Activated CD4-positive, alpha-beta T cell treated with anti-CD3 and anti-CD28 coated beads, Interleukin-2, Interleukin-6, amounts not matched to agents 100 ng/mL and 50 ng/mL, durations not matched to agents 16 hours and 8 hours (primary cell): ENCODE data around the gene RPN1.
"Not testable (repeated sequence)": the region's sequence is repeated elsewhere in the genome, so short reads cannot be mapped to it uniquely, and the experiment has no call there.

Source experiments
- DNase-seq: peaks from one replicate; pipeline ENCODE4 v3.0.0-alpha.2; 2020

Gene RPN1

DNA sequence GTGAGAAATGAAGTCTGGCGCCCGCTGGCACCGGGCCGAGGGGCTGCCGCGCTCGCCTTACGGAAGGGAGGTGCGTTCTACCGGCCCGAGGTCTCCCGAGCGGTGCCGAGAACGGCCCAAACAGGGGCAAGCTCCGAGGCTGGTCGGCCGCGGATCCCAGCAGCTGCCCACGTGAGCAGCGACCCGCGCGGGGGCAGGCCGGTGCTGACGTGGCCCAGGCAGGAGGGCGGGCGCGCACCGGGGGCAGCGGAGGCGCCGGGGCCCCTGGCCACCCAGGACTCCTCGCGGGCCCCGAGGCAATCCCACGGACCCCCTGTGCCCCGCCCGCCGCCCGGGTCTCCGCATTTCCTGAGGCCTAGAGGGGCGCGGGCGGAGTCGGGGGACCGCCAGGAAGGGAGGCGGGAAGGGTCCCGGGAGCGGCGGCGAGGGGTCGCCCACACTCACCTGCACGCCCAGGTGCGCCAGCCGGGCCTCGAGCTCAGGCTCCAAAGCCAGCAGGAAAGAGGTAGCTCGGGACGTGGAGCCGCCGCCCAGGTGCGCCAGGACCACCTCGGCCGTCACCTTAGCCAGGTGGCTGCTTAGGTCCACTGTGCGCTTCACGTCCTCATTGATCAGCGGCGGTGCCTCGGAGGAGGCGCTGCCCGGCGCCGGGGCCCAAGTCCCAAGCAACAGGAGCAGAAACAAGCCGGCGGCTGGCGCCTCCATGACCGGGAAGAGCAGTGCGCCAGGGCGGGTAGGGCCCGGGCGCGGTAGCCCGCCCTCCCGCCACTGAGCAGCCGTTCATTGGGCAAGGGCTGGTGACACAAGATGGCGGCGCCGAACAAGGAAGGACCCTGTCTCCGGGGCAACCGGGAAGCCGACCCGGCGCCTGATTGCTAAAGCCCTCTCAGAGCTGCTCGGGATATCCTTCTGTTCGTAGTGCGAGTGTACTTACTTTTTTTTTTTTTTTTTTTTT, at the start of gene RPN1:
TSS of gene RPN1 (minus strand) at position 723 of the 955 bp plus-strand sequence. CDS start at position 705, 18 bp downstream.
- DNase-seq = peak; percentile 97

DNA sequence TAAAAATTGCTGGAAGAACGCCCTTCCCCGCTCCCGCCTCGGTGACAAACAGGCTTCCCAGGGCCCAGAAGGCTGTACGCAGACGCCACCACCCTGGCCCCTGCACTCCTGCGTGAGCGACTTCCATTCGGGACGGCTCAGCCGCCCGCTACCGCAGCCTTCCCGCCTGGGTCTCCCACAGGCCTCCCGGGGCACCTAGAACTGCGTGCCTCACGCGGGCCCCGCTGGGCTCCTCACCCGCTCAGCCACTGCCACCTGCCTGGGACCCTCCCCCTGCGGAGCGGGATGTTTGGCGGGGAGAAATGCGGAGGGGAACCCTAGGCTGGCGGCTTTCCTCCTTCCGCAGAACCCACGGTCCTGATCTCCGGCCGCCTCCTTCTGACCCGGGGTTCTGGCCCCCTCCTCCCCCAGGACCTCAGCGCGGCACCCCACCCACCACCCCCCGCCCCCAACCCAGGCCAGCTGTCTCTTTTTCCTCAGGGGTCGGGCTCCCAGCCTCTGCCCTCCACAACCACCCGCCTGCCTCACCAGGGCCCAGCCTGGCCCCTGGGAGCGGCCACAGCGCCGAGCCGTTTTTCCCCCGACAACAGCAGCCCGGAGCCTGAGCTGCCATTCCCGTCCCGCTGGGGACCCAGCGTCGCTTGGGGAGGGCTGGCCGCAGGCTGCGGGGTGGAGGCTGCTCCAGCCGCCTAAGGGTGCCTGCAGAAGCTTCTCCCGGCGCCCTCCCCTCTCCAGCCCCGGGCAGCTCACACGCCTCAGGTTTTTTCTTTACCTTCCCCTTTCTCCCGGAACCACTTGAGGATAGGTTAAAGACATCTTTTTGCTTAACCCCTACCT, 47.8 kb upstream of the RPN1 start:
- DNase-seq = no peak

DNA sequence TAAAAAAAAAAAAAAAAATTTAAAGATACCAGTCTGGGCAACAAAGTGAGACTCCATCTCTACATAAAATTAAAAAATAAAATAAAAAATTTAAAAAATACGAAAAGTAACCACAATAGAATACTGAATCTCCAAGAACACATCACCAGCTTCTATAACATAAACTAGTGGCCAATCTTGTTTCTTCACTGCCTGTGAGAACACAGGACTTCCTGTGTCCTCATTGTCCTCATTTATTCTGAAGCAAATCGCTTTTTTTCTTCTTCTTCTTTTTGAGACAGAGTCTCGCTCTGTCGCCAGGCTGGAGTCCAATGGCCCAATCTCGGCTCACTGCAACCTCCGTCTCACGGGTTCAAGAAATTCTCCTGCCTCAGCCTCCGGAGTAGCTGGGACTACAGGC, 46.7 kb upstream of the RPN1 start:
- DNase-seq = no peak

- no peak for DNase-seq
Observed at GRCh38 chr3:128693696-128694095, 43.1 kb upstream of the RPN1 start.

- no peak for DNase-seq
Observed at GRCh38 chr3:128689060-128689459, 38.4 kb upstream of the RPN1 start.

GRCh38 chr3:128686465-128686864, 35.8 kb upstream of the RPN1 start:
- DNase-seq = no peak

DNA sequence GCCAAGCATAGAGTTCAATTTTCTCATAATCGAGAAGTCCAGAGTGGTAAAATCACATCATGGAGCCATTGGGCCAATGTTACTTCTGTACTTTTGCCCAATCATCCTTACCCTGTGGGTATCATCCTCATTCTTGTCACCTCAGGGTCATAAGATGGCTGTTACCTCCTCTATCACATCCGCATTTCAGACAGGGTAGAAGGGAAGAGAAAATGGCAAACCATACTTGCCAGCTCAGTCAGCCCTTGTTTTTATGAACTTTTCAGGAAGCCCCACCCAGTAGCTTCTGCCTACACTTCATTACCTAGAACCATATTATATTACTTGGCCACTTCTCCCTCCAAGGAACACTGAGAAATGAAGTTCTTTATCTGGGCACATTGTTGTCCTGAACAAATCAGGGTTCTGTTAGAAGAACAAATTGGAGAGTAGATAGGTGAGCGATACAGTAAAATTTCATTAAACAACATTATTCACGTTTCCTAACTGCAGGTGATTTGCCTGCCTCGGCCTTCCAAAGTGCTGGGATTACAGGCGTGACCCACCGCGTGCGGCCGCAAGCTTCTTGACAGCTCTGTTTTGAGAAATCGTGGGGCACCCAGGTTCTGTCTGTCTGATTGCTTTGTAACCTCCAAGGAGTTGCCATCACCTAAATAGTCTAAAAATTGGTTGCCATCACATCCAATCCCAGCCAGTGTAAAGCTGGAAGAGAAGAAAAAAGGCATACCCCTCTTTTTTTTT, 34.5 kb upstream of the RPN1 start:
- no peak for DNase-seq

DNA sequence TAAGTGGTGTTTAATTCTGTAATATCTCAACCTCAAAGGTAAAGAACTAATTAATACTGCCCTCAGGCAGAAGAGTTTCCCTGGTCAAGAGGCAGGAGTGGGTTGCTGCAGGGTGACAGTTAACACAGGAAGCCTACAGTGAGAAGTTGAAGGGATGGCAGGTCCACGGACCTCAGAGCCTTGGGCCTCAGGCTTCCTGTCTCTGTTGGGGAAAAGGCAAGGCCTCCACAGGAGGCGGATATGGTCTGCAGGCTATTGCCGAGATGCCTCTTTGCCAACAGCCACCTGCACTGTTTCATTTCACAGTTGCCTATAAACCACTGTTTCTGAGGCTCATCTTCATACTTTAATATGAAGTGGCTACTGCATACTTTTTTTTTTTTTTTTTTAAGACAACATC, 33.3 kb upstream of the RPN1 start:
- DNase-seq = no peak

- DNase-seq = no peak
Observed at GRCh38 chr3:128681369-128681829, 30.8 kb upstream of the RPN1 start.

- DNase-seq = peak; percentile 100
Observed at GRCh38 chr3:128680603-128681368, 30.2 kb upstream of the RPN1 start.

DNA sequence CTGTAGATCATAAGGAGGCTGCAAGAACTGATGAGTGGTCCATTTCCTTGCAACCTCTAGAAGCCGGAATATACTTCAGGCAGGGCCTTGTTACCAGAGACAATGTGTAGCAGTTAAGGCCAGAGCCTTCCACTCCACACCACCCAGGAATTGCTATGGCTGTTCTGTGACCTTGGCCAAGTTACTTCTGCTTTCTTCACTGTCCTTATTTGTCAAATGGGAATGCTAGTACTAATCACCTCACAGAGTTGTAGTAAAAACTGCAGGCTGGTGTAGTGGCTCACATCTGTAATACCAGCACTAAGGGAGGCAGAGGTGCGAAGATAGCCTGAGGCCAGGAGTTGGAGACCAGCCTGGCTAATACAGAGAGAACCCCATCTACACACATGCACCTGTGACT, 28.7 kb upstream of the RPN1 start:
- DNase-seq = no peak

DNA sequence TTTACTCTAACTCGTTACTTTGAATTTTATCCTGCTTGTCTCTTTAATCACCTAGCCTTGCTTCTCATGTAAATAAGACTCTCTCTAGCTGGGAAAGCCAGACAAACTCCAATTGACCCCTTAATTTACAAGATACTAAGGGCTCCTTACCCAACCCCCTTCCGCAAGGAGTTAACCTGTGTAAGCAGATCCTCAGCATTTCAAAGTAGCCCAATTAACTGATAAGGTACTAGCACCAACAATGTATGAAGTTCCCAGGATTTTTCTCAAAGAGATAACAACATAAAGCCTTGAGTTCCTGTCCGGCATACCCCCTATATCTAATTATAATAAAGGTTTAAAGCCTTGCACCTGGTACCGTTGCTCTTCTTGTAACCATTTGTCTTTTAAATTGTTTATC, 25.2 kb upstream of the RPN1 start:
- DNase-seq = not testable (repeated sequence)

DNA sequence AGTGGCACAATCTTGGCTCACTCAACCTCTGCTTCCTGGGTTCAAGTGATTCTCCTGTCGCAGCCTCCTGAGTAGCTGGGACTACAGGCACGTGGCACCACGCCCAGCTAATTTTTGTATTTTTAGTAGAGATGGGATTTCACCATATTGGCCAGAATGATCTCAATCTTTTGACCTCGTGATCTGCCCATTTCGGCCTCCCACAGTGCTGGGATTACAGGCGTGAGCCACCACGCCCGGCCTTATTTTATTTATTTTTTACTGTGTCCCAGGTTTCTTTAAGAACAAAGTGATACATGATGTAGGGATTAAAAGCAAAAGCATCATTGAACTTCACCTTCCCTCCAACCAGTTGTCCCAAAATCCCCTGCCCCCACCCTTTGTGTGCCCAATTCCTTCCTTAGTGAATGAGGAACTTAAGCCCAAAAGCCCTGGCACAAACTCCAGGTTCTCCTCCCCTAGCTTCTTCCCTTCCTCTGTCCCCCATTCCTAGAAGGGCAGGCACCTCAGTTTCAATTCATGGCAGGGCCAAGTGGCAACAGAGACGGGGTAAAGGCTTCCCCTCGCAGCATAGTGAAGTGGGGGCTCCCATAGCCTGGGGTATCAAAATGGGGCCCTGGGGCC, 23.7 kb upstream of the RPN1 start:
- DNase-seq = no peak

- DNase-seq = no peak
Observed at GRCh38 chr3:128667641-128668040, 17.0 kb upstream of the RPN1 start.

DNA sequence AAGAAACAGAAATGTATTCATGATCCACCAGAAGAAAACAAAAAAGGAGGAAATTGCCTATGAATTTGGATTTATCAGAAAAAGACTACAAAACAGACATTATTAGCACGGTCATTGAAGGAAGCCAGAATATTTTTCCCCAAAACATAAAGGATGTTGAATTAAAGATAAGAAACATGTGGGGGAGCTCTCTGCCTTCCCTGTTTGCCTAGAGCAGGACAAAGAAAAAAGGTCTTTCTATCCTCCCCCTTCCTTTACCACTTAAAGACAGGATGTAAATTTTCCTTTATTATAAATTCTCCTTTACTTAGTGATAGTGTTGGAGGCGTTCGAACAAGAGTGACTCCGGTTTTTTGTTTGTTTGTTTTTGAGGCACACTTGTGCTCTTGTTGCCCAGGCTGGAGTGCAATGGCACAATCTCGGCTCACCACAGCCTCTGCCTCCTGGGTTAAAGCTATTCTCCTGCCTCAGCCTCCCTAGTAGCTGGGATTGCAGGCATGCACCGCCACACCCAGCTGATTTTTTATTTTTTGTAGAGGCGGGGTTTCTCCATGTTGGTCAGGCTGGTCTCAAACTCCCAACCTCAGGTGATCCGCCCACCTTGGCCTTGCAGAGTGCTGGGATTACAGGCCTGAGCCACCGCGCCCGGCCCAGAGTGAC, 14.9 kb upstream of the RPN1 start:
- no peak for DNase-seq

- DNase-seq = no peak
Observed at GRCh38 chr3:128663151-128663550, 12.5 kb upstream of the RPN1 start.

DNA sequence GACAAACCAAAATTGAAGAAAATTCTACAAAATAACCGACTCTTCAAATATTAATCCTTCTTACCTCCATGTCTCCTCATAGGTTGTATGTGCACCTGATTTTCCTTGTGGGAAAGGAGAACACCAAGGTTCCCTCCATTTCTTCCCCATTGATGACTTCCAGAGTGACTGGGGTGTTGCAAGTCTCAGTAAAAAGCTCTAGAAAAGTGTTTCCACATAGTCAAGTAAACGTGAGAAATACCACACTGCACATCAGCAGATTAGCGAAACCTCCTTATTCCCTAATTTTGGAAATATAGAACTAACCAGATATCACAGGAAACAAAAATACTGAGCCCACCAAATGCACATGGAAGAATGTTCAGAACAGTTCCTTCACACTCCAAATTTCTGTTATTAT, 4.9 kb upstream of the RPN1 start:
- no peak for DNase-seq

DNA sequence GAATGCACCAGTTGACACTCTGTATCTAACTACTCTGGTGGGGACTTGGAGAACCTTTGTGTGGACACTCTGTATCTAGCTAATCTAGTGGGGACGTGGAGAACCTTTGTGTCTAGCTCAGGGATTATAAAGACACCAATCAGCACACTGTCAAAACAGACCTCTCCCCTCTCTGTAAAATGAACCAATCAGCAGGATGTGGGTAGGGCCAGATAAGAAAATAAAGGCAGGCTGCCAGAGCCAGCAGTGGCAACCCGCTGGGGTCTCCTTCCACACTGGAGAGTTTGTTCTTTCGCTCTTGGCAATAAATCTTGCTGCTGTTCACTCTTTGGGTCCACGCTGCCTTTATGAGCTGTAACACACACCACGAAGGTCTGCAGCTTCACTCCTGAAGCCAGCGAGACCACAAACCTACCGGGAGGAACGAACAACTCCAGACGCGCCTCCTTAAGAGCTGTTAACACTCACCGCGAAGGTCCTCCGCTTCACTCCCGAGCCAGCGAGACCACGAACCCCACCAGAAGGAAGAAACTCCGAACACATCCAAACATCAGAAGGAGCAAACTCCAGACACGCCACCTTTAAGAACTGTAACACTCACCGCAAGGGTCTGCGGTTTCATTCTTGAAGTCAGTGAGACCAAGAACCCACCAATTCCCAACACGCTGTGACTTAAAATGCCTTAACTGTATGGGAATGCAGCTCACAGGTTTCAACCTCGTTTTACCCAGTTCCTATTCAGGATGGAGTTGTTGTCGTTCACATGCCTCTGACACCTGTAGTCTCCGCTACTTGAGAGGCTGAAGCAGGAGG, 3.6 kb upstream of the RPN1 start:
- DNase-seq = peak; percentile 65

GRCh38 chr3:128653383-128653992, 2.9 kb upstream of the RPN1 start:
- DNase-seq = peak; percentile 64
